Right kidney (tissue), 1 donor: ENCODE results near the gene BMPR2.

Source experiments
- DNase-seq: peaks from one replicate; pipeline ENCODE4 v3.0.0-alpha.2; 2016

BMPR2 gene

GRCh38 chr2:202599911-202600310 is 223.8 kb downstream of the BMPR2 start:
- no peak for DNase-seq

GRCh38 chr2:202604699-202605098 is 228.6 kb downstream of the BMPR2 start:
- DNase-seq = no peak

- no peak for DNase-seq
Observed at GRCh38 chr2:202605174-202605573, 229.0 kb downstream of the BMPR2 start.

- no peak for DNase-seq
Observed at GRCh38 chr2:202608142-202608852, 232.2 kb downstream of the BMPR2 start.

- no peak for DNase-seq
Observed at GRCh38 chr2:202609381-202610145, 233.4 kb downstream of the BMPR2 start.

- no peak for DNase-seq
Observed at GRCh38 chr2:202610380-202610779, 234.3 kb downstream of the BMPR2 start.

- no peak for DNase-seq
Observed at GRCh38 chr2:202612145-202612544, 236.0 kb downstream of the BMPR2 start.

GRCh38 chr2:202613479-202613878 is 237.4 kb downstream of the BMPR2 start:
- no peak for DNase-seq
